ENCODE results near the gene GREM1. TPM values are rescaled to one million over a fixed set of nuclear protein-coding genes. Genes with fewer than 3 reads are reported as not detected.

The GREM1 gene
- total and polyA plus RNA-seq, 2 experiments from 2014 or later: 0.27 to 1.0 TPM

- TF ChIP-seq CTCF (conservative IDR thresholded peaks at IDR 0.05; ENCODE audit: low read depth in 2 of 2): no peak
Measured at GRCh38 chr15:32682569-32682968, 35.2 kb upstream of the GREM1 start (continued).

DNA sequence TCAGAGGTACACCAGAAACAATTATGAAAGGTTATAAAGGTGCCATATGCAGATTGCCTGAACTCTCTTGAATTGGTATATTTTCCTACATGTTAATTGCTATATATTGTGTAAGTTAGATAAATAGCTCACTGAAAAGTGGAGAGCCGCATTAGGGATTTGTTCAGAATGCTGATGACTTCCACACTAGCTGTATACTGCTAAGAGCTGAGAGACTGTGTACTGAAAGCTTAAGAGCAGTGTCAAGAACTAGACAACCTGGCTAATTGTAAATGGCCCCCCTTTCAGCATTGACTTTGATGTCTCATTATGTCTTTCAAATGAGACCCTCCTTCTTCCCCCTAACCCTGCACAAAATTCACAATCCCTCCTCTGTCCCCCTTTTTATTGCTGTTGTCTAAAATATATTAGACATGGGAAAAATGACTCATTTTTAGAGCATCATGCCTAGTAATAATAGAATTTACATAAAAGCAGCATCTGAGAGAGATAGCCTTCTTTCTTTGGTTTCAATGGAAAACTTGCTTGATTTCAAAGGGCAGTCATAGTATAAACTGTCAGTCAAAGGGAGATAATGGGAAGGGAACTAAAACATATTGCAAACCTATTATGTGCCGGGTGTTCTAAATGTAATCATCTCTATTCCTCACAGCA is 34.7 kb upstream of the GREM1 start:
- H3F3A ChIP-seq (replicated peaks; ENCODE audit: low read depth): no peaks in the 10 kb centered on the region
- peaks cover 10% of the 10 kb centered on the region for H3K4me1 ChIP-seq (ENCODE audit: insufficient read depth)
- Mint-ChIP-seq H3K4me1 (peaks cover 12% of the 10 kb centered on the region), H3K36me3 (ENCODE audit: low read depth) (peaks cover 16% of the 10 kb centered on the region), H3K4me3 (no peak overlapping the region), H3K9me3 (no peaks in the 10 kb centered on the region), H3K27ac (no peak overlapping the region), H3K27me3 (ENCODE audit: insufficient read depth, low read depth, poor library complexity) (peaks cover 6% of the 10 kb centered on the region)
- peaks cover 7% of the 10 kb centered on the region for H3K36me3 ChIP-seq (ENCODE audit: insufficient read depth)
- ATAC-seq (no peak), DNase-seq (ENCODE audit: low spot score) (no peak)
- H3K9me2 ChIP-seq (ENCODE audit: insufficient read depth): no peaks in the 10 kb centered on the region
- no peak overlapping the region for H2AFZ ChIP-seq
- H3K27me3 ChIP-seq (ENCODE audit: insufficient read depth): no peaks in the 10 kb centered on the region
- H3K79me2 ChIP-seq (replicated peaks; ENCODE audit: insufficient read depth): no peaks in the 10 kb centered on the region
- H3K27ac ChIP-seq (ENCODE audit: low read depth): no peak overlapping the region
- no peak overlapping the region for H3K4me3 ChIP-seq
- no peak overlapping the region for H3K4me2 ChIP-seq
- H4K20me1 ChIP-seq (replicated peaks; ENCODE audit: insufficient read depth): no peaks in the 10 kb centered on the region
- no peak for TF ChIP-seq CREB1 (CRISPR knock-in tag; IDR thresholded peaks at IDR 0.05; ENCODE audit: low read depth)
- no peak for TF ChIP-seq JUNB (IDR thresholded peaks at IDR 0.05; ENCODE audit: unreplicated experiment)
- TF ChIP-seq, protein P1, sequence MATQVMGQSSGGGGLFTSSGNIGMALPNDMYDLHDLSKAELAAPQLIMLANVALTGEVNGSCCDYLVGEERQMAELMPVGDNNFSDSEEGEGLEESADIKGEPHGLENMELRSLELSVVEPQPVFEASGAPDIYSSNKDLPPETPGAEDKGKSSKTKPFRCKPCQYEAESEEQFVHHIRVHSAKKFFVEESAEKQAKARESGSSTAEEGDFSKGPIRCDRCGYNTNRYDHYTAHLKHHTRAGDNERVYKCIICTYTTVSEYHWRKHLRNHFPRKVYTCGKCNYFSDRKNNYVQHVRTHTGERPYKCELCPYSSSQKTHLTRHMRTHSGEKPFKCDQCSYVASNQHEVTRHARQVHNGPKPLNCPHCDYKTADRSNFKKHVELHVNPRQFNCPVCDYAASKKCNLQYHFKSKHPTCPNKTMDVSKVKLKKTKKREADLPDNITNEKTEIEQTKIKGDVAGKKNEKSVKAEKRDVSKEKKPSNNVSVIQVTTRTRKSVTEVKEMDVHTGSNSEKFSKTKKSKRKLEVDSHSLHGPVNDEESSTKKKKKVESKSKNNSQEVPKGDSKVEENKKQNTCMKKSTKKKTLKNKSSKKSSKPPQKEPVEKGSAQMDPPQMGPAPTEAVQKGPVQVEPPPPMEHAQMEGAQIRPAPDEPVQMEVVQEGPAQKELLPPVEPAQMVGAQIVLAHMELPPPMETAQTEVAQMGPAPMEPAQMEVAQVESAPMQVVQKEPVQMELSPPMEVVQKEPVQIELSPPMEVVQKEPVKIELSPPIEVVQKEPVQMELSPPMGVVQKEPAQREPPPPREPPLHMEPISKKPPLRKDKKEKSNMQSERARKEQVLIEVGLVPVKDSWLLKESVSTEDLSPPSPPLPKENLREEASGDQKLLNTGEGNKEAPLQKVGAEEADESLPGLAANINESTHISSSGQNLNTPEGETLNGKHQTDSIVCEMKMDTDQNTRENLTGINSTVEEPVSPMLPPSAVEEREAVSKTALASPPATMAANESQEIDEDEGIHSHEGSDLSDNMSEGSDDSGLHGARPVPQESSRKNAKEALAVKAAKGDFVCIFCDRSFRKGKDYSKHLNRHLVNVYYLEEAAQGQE (IDR thresholded peaks at IDR 0.05; ENCODE audit: unreplicated experiment): no peak
- no peak for TF ChIP-seq ZNF114 (CRISPR knock-in tag; IDR thresholded peaks at IDR 0.05)
- no peak for TF ChIP-seq STAT1 (IDR thresholded peaks at IDR 0.05; ENCODE audit: unreplicated experiment)
- TF ChIP-seq EZH2 (IDR thresholded peaks at IDR 0.05; ENCODE audit: low read depth, unreplicated experiment): no peak
- TF ChIP-seq EZH2phosphoT487 (IDR thresholded peaks at IDR 0.05; ENCODE audit: unreplicated experiment): no peak
- no peak for TF ChIP-seq NANOG (IDR thresholded peaks at IDR 0.05; ENCODE audit: borderline replicate concordance)
- TF ChIP-seq, protein P2, sequence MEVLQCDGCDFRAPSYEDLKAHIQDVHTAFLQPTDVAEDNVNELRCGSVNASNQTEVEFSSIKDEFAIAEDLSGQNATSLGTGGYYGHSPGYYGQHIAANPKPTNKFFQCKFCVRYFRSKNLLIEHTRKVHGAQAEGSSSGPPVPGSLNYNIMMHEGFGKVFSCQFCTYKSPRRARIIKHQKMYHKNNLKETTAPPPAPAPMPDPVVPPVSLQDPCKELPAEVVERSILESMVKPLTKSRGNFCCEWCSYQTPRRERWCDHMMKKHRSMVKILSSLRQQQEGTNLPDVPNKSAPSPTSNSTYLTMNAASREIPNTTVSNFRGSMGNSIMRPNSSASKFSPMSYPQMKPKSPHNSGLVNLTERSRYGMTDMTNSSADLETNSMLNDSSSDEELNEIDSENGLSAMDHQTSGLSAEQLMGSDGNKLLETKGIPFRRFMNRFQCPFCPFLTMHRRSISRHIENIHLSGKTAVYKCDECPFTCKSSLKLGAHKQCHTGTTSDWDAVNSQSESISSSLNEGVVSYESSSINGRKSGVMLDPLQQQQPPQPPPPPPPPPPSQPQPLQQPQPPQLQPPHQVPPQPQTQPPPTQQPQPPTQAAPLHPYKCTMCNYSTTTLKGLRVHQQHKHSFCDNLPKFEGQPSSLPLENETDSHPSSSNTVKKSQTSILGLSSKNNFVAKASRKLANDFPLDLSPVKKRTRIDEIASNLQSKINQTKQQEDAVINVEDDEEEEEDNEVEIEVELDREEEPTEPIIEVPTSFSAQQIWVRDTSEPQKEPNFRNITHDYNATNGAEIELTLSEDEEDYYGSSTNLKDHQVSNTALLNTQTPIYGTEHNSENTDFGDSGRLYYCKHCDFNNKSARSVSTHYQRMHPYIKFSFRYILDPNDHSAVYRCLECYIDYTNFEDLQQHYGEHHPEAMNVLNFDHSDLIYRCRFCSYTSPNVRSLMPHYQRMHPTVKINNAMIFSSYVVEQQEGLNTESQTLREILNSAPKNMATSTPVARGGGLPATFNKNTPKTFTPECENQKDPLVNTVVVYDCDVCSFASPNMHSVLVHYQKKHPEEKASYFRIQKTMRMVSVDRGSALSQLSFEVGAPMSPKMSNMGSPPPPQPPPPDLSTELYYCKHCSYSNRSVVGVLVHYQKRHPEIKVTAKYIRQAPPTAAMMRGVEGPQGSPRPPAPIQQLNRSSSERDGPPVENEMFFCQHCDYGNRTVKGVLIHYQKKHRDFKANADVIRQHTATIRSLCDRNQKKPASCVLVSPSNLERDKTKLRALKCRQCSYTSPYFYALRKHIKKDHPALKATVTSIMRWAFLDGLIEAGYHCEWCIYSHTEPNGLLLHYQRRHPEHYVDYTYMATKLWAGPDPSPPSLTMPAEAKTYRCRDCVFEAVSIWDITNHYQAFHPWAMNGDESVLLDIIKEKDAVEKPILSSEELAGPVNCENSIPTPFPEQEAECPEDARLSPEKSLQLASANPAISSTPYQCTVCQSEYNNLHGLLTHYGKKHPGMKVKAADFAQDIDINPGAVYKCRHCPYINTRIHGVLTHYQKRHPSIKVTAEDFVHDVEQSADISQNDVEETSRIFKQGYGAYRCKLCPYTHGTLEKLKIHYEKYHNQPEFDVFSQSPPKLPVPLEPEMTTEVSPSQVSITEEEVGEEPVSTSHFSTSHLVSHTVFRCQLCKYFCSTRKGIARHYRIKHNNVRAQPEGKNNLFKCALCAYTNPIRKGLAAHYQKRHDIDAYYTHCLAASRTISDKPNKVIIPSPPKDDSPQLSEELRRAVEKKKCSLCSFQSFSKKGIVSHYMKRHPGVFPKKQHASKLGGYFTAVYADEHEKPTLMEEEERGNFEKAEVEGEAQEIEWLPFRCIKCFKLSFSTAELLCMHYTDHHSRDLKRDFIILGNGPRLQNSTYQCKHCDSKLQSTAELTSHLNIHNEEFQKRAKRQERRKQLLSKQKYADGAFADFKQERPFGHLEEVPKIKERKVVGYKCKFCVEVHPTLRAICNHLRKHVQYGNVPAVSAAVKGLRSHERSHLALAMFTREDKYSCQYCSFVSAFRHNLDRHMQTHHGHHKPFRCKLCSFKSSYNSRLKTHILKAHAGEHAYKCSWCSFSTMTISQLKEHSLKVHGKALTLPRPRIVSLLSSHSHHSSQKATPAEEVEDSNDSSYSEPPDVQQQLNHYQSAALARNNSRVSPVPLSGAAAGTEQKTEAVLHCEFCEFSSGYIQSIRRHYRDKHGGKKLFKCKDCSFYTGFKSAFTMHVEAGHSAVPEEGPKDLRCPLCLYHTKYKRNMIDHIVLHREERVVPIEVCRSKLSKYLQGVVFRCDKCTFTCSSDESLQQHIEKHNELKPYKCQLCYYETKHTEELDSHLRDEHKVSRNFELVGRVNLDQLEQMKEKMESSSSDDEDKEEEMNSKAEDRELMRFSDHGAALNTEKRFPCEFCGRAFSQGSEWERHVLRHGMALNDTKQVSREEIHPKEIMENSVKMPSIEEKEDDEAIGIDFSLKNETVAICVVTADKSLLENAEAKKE (CRISPR knock-in tag; IDR thresholded peaks at IDR 0.05): no peak
- no peak for TF ChIP-seq POLR2AphosphoS5 (IDR thresholded peaks at IDR 0.05; ENCODE audit: low read depth)
- TF ChIP-seq CTCF (conservative IDR thresholded peaks at IDR 0.05; ENCODE audit: low read depth in 2 of 2): no peak

Measured in GM23338 (cell line).